Ramos (cell line): ENCODE results near the gene ARHGAP4.

Source experiments
- in situ Hi-C: fragments of 300-500 bp; cut with MboI; formaldehyde crosslinking; loops from one replicate; pipeline ENCODE4 v1.14.3; 2022; ENCODE audit warnings: low sequenced_read_pairs; ENCODE audit not compliant: unreplicated experiment

ARHGAP4 gene

GRCh38 chrX:153929576-153929975, 3.5 kb upstream of the ARHGAP4 start:
- in situ Hi-C loops = no loop called here

- in situ Hi-C loops = no loop called here
Observed at GRCh38 chrX:153928846-153929245, 2.8 kb upstream of the ARHGAP4 start.

- in situ Hi-C loops = no loop called here
Observed at GRCh38 chrX:153927922-153928760, 2.1 kb upstream of the ARHGAP4 start.

- in situ Hi-C loops = no loop called here
Observed at GRCh38 chrX:153927672-153927921, 1.5 kb upstream of the ARHGAP4 start.

- in situ Hi-C loops = no loop called here
Observed at GRCh38 chrX:153926858-153927671, 1.0 kb upstream of the ARHGAP4 start.

GRCh38 chrX:153926552-153926857, 441 bp upstream of the ARHGAP4 start:
- in situ Hi-C loops = no loop called here

GRCh38 chrX:153925387-153925738, 701 bp downstream of the ARHGAP4 start:
- in situ Hi-C loops = no loop called here

- in situ Hi-C loops = no loop called here
Observed at GRCh38 chrX:153924149-153924861, 1.8 kb downstream of the ARHGAP4 start.

- in situ Hi-C loops = no loop called here
Observed at GRCh38 chrX:153922932-153923857, 2.9 kb downstream of the ARHGAP4 start.

GRCh38 chrX:153921511-153922446, 4.3 kb downstream of the ARHGAP4 start:
- in situ Hi-C loops = no loop called here

- in situ Hi-C loops = no loop called here
Observed at GRCh38 chrX:153921070-153921469, 5.0 kb downstream of the ARHGAP4 start.

GRCh38 chrX:153920546-153920945, 5.5 kb downstream of the ARHGAP4 start:
- in situ Hi-C loops = no loop called here

GRCh38 chrX:153919281-153919680, 6.8 kb downstream of the ARHGAP4 start:
- in situ Hi-C loops = no loop called here

GRCh38 chrX:153917869-153918268, 8.2 kb downstream of the ARHGAP4 start:
- in situ Hi-C loops = no loop called here

- in situ Hi-C loops = no loop called here
Observed at GRCh38 chrX:153913701-153914100, 12.4 kb downstream of the ARHGAP4 start.

- in situ Hi-C loops = no loop called here
Observed at GRCh38 chrX:153913211-153913610, 12.9 kb downstream of the ARHGAP4 start.

- in situ Hi-C loops = no loop called here
Observed at GRCh38 chrX:153911798-153912197, 14.3 kb downstream of the ARHGAP4 start.

GRCh38 chrX:153910446-153910845, 15.6 kb downstream of the ARHGAP4 start:
- in situ Hi-C loops = no loop called here

- in situ Hi-C loops = no loop called here
Observed at GRCh38 chrX:153909980-153910360, 16.1 kb downstream of the ARHGAP4 start.
